Measurements from ENCODE around the gene ARHGEF9. TPM values are rescaled to one million over a fixed set of nuclear protein-coding genes. Genes with fewer than 3 reads are reported as not detected.

Gene ARHGEF9
- polyA plus RNA-seq, 1 donor (not counting 4 experiments of a cell fraction or from before 2014, with no cell fraction given): 16.0 TPM

- H3K27me3 ChIP-seq (ENCODE audit: control insufficient read depth, extremely low read depth, insufficient read depth, low read length): no peaks in the 10 kb centered on the region
- no peak for DNase-seq (ENCODE audit: low read depth, low spot score)
Observed at GRCh38 chrX:63718010-63718694, 66.9 kb downstream of the ARHGEF9 start.

GRCh38 chrX:63713526-63713925 is 71.5 kb downstream of the ARHGEF9 start:
- dilution Hi-C loops (cut with MboI; ENCODE audit: extremely low pct_ligation_motif_present, low sequenced_read_pairs): no loop called here
- no peak for FAIRE-seq
- H3K4me2 ChIP-seq (ENCODE audit: control insufficient read depth, extremely low read depth, insufficient read depth, low read depth, low read length): no peak overlapping the region

More at GRCh38 chrX:63718010-63718694, 66.9 kb downstream of the ARHGEF9 start:
- no peaks in the 10 kb centered on the region for H4K20me1 ChIP-seq (ENCODE audit: control insufficient read depth, extremely low read depth, insufficient read depth, low read length)
- H3K4me1 ChIP-seq (ENCODE audit: control insufficient read depth, extremely low read depth, insufficient read depth, low read length): no peaks in the 10 kb centered on the region
- H3K9ac ChIP-seq (ENCODE audit: control insufficient read depth, extremely low read depth, insufficient read depth, low read length): no peak overlapping the region
- no peak for FAIRE-seq
- TF ChIP-seq, protein P1, sequence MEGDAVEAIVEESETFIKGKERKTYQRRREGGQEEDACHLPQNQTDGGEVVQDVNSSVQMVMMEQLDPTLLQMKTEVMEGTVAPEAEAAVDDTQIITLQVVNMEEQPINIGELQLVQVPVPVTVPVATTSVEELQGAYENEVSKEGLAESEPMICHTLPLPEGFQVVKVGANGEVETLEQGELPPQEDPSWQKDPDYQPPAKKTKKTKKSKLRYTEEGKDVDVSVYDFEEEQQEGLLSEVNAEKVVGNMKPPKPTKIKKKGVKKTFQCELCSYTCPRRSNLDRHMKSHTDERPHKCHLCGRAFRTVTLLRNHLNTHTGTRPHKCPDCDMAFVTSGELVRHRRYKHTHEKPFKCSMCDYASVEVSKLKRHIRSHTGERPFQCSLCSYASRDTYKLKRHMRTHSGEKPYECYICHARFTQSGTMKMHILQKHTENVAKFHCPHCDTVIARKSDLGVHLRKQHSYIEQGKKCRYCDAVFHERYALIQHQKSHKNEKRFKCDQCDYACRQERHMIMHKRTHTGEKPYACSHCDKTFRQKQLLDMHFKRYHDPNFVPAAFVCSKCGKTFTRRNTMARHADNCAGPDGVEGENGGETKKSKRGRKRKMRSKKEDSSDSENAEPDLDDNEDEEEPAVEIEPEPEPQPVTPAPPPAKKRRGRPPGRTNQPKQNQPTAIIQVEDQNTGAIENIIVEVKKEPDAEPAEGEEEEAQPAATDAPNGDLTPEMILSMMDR (optimal IDR thresholded peaks at IDR 0.05 in 1 of 3, IDR thresholded peaks at IDR 0.05 in 1 of 3, conservative IDR thresholded peaks at IDR 0.05 in 1 of 3; ENCODE audit: extremely low read depth in 1 of 3, insufficient read depth in 2 of 3, low read length in 3 of 3): no peak
- no peaks in the 10 kb centered on the region for H3K9me1 ChIP-seq (ENCODE audit: control insufficient read depth, extremely low read depth, insufficient read depth, low read length)
- H3K4me3 ChIP-seq (ENCODE audit: control insufficient read depth in 2 of 3, extremely low read depth in 1 of 3, insufficient read depth in 2 of 3, low read depth in 1 of 3, low read length in 3 of 3): no peak overlapping the region
- no peak overlapping the region for H3K4me2 ChIP-seq (ENCODE audit: control insufficient read depth, extremely low read depth, insufficient read depth, low read depth, low read length)
- no peak overlapping the region for H2AFZ ChIP-seq (ENCODE audit: control insufficient read depth, low read length)
- peaks cover 0 to 5% of the 10 kb centered on the region in 2 experiments for H3K36me3 ChIP-seq (ENCODE audit: control insufficient read depth in 2 of 2, extremely low read depth in 1 of 2, insufficient read depth in 2 of 2, low read length in 2 of 2)
- no peaks in the 10 kb centered on the region for H3K79me2 ChIP-seq (ENCODE audit: control insufficient read depth, insufficient read depth, low read length)
- dilution Hi-C loops (cut with MboI; ENCODE audit: extremely low pct_ligation_motif_present, low sequenced_read_pairs): no loop called here
- H3K9me3 ChIP-seq (ENCODE audit: control insufficient read depth, low read depth, low read length): no peaks in the 10 kb centered on the region
- no peak overlapping the region for H3K27ac ChIP-seq (ENCODE audit: control insufficient read depth, insufficient read depth, low read length)

More at GRCh38 chrX:63713526-63713925, 71.5 kb downstream of the ARHGEF9 start:
- Histone ChIP-seq H3K27ac (ENCODE audit: control insufficient read depth, insufficient read depth, low read length) (no peak overlapping the region), H3K4me3 (ENCODE audit: control insufficient read depth in 2 of 3, extremely low read depth in 1 of 3, insufficient read depth in 2 of 3, low read depth in 1 of 3, low read length in 3 of 3) (no peak overlapping the region), H4K20me1 (ENCODE audit: control insufficient read depth, extremely low read depth, insufficient read depth, low read length) (no peaks in the 10 kb centered on the region), H3K36me3 (ENCODE audit: control insufficient read depth in 2 of 2, extremely low read depth in 1 of 2, insufficient read depth in 2 of 2, low read length in 2 of 2) (peaks cover 0 to 2% of the 10 kb centered on the region in 2 experiments), H3K79me2 (ENCODE audit: control insufficient read depth, insufficient read depth, low read length) (no peaks in the 10 kb centered on the region), H3K27me3 (ENCODE audit: control insufficient read depth, extremely low read depth, insufficient read depth, low read length) (no peaks in the 10 kb centered on the region), H3K4me1 (ENCODE audit: control insufficient read depth, extremely low read depth, insufficient read depth, low read length) (no peaks in the 10 kb centered on the region), H3K9me1 (ENCODE audit: control insufficient read depth, extremely low read depth, insufficient read depth, low read length) (no peaks in the 10 kb centered on the region), H3K9me3 (ENCODE audit: control insufficient read depth, low read depth, low read length) (no peaks in the 10 kb centered on the region), H3K9ac (ENCODE audit: control insufficient read depth, extremely low read depth, insufficient read depth, low read length) (no peak overlapping the region), H2AFZ (ENCODE audit: control insufficient read depth, low read length) (no peak overlapping the region)
- DNase-seq (ENCODE audit: low read depth, low spot score): no peak
- no peak for TF ChIP-seq EZH2 (IDR thresholded peaks at IDR 0.05; ENCODE audit: low read length)
- TF ChIP-seq, protein P1 (optimal IDR thresholded peaks at IDR 0.05 in 1 of 3, IDR thresholded peaks at IDR 0.05 in 1 of 3, conservative IDR thresholded peaks at IDR 0.05 in 1 of 3; ENCODE audit: extremely low read depth in 1 of 3, insufficient read depth in 2 of 3, low read length in 3 of 3): no peak

Data from keratinocyte (primary cell).